ENCODE measurements around the gene ARHGAP21. TPM values are rescaled to one million over a fixed set of nuclear protein-coding genes. Genes with fewer than 3 reads are reported as not detected.

The ARHGAP21 gene
- total RNA-seq, 1 donor from 2014 or later = 77.6 TPM

GRCh38 chr10:24542314-24543270 is 181.1 kb downstream of the ARHGAP21 start:
- DNase-seq (ENCODE audit: low read depth) = no peak

GRCh38 chr10:24541239-24541753 is 182.4 kb downstream of the ARHGAP21 start:
- no peak for DNase-seq (ENCODE audit: low read depth)

- no peak for DNase-seq (ENCODE audit: low read depth)
Observed at GRCh38 chr10:24536636-24537035, 187.1 kb downstream of the ARHGAP21 start.

- DNase-seq (ENCODE audit: low read depth) = no peak
Observed at GRCh38 chr10:24533981-24534380, 189.7 kb downstream of the ARHGAP21 start.

Other genes with a start within 250 kb of the ARHGAP21 start
- gene PRTFDC1, start 228.7 kb upstream of the ARHGAP21 start, total RNA-seq = 12.2 and 13.7 TPM in 2 replicates